ENCODE results near the gene KCNK1. TPM values are rescaled to one million over a fixed set of nuclear protein-coding genes. Genes with fewer than 3 reads are reported as not detected.

The KCNK1 gene
- total and polyA plus RNA-seq, 8 donors = 4.3 to 16.3 (median 5.4) TPM

DNA sequence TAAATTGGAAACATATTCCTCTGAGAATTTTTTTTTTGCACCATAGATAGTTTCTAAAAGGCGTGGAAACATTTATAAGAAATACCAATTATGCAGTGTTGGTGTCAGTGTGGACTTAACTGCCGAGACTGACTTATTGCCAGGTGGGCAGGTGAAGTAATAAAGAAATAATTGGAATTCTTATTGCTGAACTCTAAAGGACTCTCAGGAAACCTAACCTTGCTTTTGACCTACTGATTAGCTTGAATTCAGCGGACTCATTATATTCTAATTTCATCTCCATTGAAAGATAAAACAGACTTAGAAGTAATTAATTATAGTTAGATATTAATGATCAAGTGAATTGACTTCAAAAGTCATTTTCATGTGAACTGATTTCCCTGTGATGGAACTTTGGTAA is 26.3 kb downstream of the KCNK1 start:
- no peak for TF ChIP-seq CTCF (IDR thresholded peaks at IDR 0.05)
- ATAC-seq = no peak

GRCh38 chr1:233641029-233641428 is 27.1 kb downstream of the KCNK1 start:
- intact Hi-C loops (cut with DNase I) = no loop called here
- DNase-seq = no peak

More for the DNA sequence above, 26.3 kb downstream of the KCNK1 start:
- intact Hi-C loops (cut with DNase I) = no loop called here
- DNase-seq = no peak
- Histone ChIP-seq H3K27me3 (no peaks in the 10 kb centered on the region), H3K9me3 (no peaks in the 10 kb centered on the region), H3K36me3 (no peaks in the 10 kb centered on the region), H3K4me3 (no peak overlapping the region), H3K4me1 (no peaks in the 10 kb centered on the region), H3K27ac (no peak overlapping the region)

GRCh38 chr1:233647073-233647472 is 33.2 kb downstream of the KCNK1 start:
- ATAC-seq (no peak), DNase-seq (no peak)
- Histone ChIP-seq H3K27ac (no peak overlapping the region), H3K36me3 (no peaks in the 10 kb centered on the region), H3K9me3 (no peaks in the 10 kb centered on the region), H3K4me3 (no peak overlapping the region), H3K27me3 (no peaks in the 10 kb centered on the region), H3K4me1 (no peaks in the 10 kb centered on the region)
- no peak for TF ChIP-seq CTCF (IDR thresholded peaks at IDR 0.05)
- intact Hi-C loops (cut with DNase I) = no loop called here

More at GRCh38 chr1:233641029-233641428, 27.1 kb downstream of the KCNK1 start:
- no peak for ATAC-seq
- Histone ChIP-seq H3K9me3 (no peaks in the 10 kb centered on the region), H3K27ac (no peak overlapping the region), H3K4me3 (no peak overlapping the region), H3K4me1 (no peaks in the 10 kb centered on the region), H3K27me3 (no peaks in the 10 kb centered on the region), H3K36me3 (no peaks in the 10 kb centered on the region)
- TF ChIP-seq CTCF (IDR thresholded peaks at IDR 0.05) = no peak

DNA sequence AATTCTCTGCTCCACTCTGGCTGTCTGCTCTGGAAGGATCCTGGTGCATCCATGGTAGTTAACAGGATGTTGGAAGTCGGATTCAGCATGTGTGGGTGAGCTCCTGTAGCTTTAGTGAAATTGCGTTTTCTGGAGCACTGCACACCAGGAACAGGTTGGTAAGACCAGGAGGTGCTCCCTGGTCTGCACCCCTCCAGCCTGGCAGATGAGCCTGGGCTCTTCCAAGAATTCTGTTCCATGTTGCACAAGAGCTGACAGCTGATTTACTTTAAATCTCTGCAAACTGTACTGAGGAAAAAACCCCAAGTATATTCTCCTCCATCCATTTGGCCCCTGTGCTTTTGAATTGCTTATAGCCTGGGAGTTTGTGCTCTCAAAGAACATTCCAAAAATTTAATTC is 33.7 kb downstream of the KCNK1 start:
- no peak for DNase-seq
- intact Hi-C loops (cut with DNase I) = no loop called here
- ATAC-seq = no peak
- H3K4me1 ChIP-seq = no peaks in the 10 kb centered on the region
- no peak overlapping the region for H3K27ac ChIP-seq
- no peak for TF ChIP-seq CTCF (IDR thresholded peaks at IDR 0.05)
- H3K4me3 ChIP-seq = no peak overlapping the region
- H3K36me3 ChIP-seq = no peaks in the 10 kb centered on the region
- no peaks in the 10 kb centered on the region for H3K27me3 ChIP-seq
- no peaks in the 10 kb centered on the region for H3K9me3 ChIP-seq

DNA sequence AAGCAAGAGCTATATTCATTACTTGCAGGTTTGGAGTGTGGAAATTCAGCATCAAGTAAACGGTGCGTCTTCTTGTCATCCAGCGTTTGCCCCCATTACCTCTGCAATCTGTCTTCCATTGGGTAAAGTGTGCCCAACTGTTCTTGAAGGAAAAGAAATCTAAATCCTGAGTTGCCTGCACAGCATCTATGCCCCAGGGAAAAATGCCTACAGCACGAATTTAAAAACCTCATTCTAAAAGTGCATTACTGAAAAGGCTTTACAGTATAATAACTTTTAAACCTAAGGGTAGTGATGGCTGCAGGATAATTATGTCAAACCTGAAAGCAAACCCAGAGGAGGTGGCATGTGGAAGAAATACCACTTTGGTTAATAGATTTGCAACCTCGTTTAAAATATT is 37.2 kb downstream of the KCNK1 start:
- DNase-seq (no peak), ATAC-seq (no peak)
- no peak overlapping the region for H3K27ac ChIP-seq
- H3K36me3 ChIP-seq = no peaks in the 10 kb centered on the region
- H3K4me1 ChIP-seq = no peaks in the 10 kb centered on the region
- no peak for TF ChIP-seq CTCF (IDR thresholded peaks at IDR 0.05)
- intact Hi-C loops (cut with DNase I) = no loop called here
- no peaks in the 10 kb centered on the region for H3K9me3 ChIP-seq
- no peak overlapping the region for H3K4me3 ChIP-seq
- H3K27me3 ChIP-seq = no peaks in the 10 kb centered on the region
